Measurements from ENCODE around the gene ZNF681. TPM values are rescaled to one million over a fixed set of nuclear protein-coding genes. Genes with fewer than 3 reads are reported as not detected.

The ZNF681 gene
- total and polyA plus RNA-seq, 10 of the 15 experiments (the other 5 are each of a cell fraction or from before 2014, with no cell fraction given) = 0.11 to 0.41 (median 0.24) TPM; not detected in 1

- SMC1A ChIA-PET (ENCODE audit: uncharacterized antibody, unreplicated experiment) = no interaction called here
- H3K4me2 ChIP-seq (ENCODE audit: control insufficient read depth, insufficient read depth) = no peak overlapping the region
- H2AFZ ChIP-seq (ENCODE audit: control insufficient read depth, low read depth, low read length) = no peak overlapping the region
- H3K4me1 ChIP-seq (ENCODE audit: control insufficient read depth, insufficient read depth, low read length) = no peaks in the 10 kb centered on the region
- H3K9me3 ChIP-seq (replicated peaks; ENCODE audit: control insufficient read depth, insufficient read depth, low read length) = no peaks in the 10 kb centered on the region; the same call in 2 of the 3 replicates
- H3K36me3 ChIP-seq (ENCODE audit: control insufficient read depth in 2 of 2, insufficient read depth in 2 of 2, low read length in 1 of 2) = no peaks in the 10 kb centered on the region
- no TSS peak for BruUV-seq (replicated peaks)
- intact Hi-C loops (cut with micrococcal nuclease; ENCODE audit: unreplicated experiment) = no loop called here
- FAIRE-seq (no peak), DNase-seq (ENCODE audit: low read depth, low spot score) (no peak), ATAC-seq (no peak)
- WGBS (ENCODE audit: insufficient coverage, insufficient replicate concordance, low lambda C conversion rate, missing lambda C conversion rate) = 29% methylated on average over 2 of the region's 2 CpGs
- no peak overlapping the region for H3K4me3 ChIP-seq
- POLR2A ChIA-PET = no interaction called here
- CTCF ChIA-PET = no interaction called here
- H3K9ac ChIP-seq (ENCODE audit: control insufficient read depth, insufficient read depth, low read length) = no peak overlapping the region
- H4K20me1 ChIP-seq (ENCODE audit: control insufficient read depth, insufficient read depth) = no peaks in the 10 kb centered on the region
- no peak overlapping the region for H3K27ac ChIP-seq (ENCODE audit: control insufficient read depth, insufficient read depth)
- RAD21 ChIA-PET (ENCODE audit: unreplicated experiment) = no interaction called here
- TF ChIP-seq TCF7 (IDR thresholded peaks at IDR 0.05; ENCODE audit: borderline replicate concordance) = no peak
- TF ChIP-seq SMC3 (IDR thresholded peaks at IDR 0.05; ENCODE audit: borderline replicate concordance, low read length) = no peak
- TF ChIP-seq CHD1 (IDR thresholded peaks at IDR 0.05; ENCODE audit: low read depth, low read length) = no peak
- no peak for TF ChIP-seq ASH2L (IDR thresholded peaks at IDR 0.05; ENCODE audit: borderline replicate concordance, low read depth)
- TF ChIP-seq RCOR1 (conservative IDR thresholded peaks at IDR 0.05; ENCODE audit: low read depth, low read length) = no peak
- TF ChIP-seq FOS (IDR thresholded peaks at IDR 0.05; ENCODE audit: borderline replicate concordance, extremely low read depth, insufficient read length) = no peak
- no peak for TF ChIP-seq MYB (IDR thresholded peaks at IDR 0.05; ENCODE audit: borderline replicate concordance, low read depth, low read length)
- no peak for TF ChIP-seq RBBP5 (conservative IDR thresholded peaks at IDR 0.05)
- no peak for TF ChIP-seq SIX5 (IDR thresholded peaks at IDR 0.05; ENCODE audit: low read depth, low read length, severe bottlenecking)
- TF ChIP-seq KDM1A (IDR thresholded peaks at IDR 0.05; ENCODE audit: borderline replicate concordance) = no peak
- TF ChIP-seq MYC (IDR thresholded peaks at IDR 0.05; ENCODE audit: insufficient read depth, insufficient read length, insufficient replicate concordance, low read length, severe bottlenecking) = no peak
- no peak for TF ChIP-seq POLR2AphosphoS5 (IDR thresholded peaks at IDR 0.05; ENCODE audit: low read length)
- TF ChIP-seq SMAD5 (IDR thresholded peaks at IDR 0.05; ENCODE audit: low read depth) = no peak
- TF ChIP-seq FOXM1 (IDR thresholded peaks at IDR 0.05; ENCODE audit: low read depth, low read length) = no peak
- TF ChIP-seq YY1 (IDR thresholded peaks at IDR 0.05; ENCODE audit: low read depth, low read length) = no peak
- no peak for TF ChIP-seq E2F4 (IDR thresholded peaks at IDR 0.05; ENCODE audit: low read depth, low read length)
- H3K79me2 ChIP-seq (ENCODE audit: control insufficient read depth, insufficient read depth, low read length) = no peaks in the 10 kb centered on the region
- in situ Hi-C loops (cut with MboI) = no loop called here
- no peaks in the 10 kb centered on the region for H3K27me3 ChIP-seq (replicated peaks in 1 of 2; ENCODE audit: control insufficient read depth in 2 of 2, insufficient read depth in 2 of 2, low read length in 1 of 2)
Observed at GRCh38 chr19:23771316-23771715, 12.6 kb upstream of the ZNF681 start.
